AG08395 (cell line): ENCODE results near the gene MAPK12.

Experiments used
- DNase-seq: peaks from one replicate; pipeline ENCODE4 v3.0.0; 2012; ENCODE audit warnings: mixed read lengths, low spot score

MAPK12 gene

DNA sequence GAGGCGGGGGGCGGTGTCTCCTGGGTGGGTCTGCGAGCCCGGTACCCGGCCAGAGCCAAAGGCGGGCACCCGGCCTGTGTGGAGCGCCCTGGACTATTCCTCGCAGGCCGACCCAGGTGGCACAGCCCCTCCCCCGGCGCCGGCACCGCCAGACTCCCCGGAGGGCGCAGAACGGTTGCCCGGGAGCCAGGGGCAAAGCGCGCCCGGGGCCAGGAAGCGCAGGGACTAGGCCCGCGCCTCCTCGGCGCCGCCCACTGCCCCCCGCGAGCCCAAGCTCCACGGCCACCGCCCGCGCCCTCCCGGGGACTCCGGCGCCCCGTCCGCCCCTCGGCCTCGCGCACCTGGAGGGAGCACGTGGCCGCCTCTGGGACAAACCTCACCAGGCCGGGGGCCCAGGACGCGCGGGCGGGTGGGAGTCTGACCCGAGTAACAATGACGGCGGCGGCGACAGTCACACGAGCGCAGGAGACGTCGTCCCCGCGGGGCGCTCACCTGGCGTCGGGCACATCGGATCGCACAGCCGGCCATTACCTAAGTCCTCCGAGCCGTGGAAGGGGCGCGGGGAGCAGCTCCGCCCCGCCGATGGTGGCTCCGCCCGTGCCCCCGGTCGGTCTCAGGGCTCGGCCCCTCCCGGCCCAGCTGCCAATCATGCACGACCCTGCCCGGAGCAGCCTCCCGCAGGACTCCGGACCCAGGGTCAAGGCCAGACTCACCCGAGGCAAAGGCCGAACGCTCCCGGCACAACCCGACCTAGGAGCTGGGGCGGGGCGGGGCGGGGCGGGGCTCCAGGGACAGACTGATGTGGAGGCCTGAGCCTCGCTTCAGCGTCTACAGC, 38.5 kb upstream of the MAPK12 start:
- DNase-seq, result no peak

DNA sequence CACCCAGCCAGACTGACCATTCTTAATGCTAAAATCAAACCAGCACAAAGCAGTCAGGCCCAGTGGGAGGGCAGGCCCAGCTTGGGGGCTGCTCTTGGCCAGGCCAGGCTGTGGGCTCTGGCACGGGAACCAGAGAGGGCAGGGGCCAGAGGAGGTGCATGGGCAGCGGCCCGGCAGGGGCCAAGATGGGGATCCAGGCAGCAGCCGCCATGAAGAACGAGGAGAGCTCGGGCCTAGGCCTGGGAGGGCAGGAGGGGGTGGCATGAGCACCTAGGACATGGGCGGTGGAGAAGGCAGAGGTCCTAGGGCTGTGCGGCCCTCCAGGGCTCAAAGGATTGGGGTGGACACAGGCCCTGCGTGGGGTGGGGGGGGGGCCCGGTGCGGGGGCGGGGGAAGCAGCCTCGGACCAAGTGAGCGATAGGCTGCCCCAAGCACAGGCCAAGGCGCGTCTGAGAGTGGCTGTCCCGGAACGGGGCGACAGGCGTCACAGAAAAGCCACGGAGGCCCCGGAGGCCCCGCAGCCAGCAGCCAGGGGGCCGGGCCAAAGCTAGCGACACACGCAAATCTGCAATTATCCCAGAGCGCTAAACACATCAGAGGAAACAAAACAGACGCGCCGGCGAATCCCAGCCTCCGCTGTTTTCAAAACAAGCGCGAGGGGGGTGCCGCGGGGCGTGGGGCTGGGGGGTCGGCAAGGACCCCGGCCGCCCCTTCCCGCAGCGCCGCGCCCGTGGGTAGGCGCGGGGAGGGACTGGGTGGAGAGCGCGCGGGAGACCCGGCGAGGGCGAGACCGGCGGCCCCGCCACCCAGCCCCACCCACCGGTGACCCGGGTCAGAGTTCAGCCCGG, 37.7 kb upstream of the MAPK12 start:
- peak; percentile 57 for DNase-seq

DNA sequence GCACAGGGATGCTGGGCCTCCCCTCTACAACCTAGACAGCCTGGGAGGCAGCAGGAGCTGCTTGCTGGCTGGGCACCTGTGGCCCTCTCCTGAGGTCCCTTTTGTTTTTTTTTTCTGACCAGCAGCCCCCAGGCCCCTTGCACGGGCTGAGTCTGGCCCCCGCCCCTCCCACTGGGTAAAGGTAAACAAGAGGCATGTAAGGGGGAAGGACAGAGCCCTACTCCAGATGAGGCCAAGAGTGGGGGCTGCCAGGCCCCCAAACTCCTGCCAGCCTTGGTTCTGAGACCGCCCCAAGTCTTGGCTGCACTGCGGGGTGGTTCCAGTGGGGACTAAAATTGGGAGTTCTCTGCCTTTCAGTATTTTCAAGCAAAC, 36.8 kb upstream of the MAPK12 start:
- no peak for DNase-seq

DNA sequence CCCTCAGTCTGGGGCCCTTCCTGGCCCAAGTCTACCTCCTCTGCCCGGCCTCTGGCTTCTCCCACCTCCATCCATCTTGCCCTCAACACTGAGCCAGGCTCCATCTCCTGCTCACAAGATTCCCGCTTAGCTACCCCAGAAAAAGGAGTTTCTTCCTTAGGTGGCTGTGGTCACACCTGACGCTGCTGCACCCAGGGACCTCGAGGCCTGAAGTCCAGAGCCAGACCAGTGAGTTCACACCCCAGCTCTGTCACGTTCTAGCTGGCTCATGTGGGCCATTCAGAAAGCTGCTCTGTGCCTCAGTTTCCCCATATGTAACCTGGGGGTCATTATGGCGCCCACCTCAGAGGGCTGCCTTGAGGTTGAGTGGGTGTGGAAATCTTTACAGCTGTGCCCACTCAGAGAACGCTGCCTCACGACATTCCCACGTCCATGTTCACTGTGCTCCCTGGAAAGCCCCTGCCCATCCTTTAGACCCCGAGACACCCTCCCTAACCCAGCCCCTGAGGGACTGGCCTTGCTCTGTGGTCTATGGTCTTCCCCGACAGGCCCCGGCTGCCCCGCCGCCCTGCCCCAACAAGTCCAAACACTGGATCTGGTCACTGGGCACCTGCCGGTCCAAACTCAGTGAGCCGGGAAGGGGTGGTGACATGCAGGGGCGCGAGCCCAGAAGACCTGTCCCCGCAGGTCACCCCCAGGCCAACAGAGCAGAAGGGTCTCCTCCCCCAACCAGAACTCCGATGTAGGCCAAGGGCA, 36.2 kb upstream of the MAPK12 start:
- DNase-seq, result no peak

DNA sequence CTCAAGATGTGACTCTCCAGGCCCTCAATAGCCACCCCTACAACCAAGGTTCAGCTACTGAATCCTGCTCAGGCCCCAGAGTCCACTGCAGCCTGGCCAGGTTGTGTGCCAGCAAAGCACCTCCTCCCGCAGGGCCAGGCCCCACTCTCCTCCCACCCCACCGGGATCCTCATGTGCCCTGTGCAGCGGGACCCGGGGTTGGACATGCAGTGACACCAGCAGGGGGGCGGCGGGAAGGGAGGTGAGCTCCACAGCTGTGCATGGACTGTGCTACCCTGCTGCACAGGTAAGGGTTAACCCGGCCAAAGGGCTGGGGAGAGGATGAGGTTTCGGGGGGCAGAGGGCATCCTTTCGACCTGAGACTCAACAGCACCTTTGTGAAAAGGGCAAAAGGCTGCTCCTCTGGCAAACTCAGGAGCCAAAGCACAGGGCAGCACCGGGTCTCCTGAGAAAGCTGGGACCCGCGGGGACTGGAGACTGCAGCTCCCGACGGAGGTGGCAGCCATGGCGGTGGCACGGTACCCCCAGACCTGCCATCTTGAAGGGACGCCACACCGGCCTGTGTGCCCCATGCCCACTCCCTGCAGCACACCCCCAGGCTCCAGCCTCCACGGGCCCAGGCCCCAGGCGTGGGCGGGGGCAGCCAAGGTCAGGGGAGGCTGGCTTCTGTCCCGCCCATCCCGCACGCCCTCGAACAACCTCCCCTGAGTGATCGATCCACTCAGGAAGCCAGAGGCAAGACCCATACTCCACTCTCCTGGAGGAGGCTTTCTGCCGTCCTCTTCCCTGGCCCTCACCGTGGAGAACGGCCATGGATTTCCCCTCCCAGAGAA, 35.4 kb upstream of the MAPK12 start:
- DNase-seq, result no peak

DNA sequence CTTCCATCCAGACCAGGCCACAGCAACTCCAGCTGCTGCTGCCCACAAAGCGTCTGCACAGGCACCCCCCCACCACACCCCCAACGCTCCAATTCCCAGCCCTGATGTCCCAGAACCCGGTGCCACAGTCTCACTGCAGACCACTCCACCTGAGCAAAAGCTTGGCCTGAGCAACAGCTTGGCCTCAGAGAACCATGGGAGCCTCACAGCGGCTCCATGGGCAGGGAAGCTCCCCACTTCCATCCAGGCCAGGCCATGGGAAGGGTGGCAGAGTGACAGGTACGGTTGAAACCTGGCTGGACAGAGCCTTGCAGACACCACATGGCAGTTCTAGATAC, 32.8 kb upstream of the MAPK12 start:
- no peak for DNase-seq

DNA sequence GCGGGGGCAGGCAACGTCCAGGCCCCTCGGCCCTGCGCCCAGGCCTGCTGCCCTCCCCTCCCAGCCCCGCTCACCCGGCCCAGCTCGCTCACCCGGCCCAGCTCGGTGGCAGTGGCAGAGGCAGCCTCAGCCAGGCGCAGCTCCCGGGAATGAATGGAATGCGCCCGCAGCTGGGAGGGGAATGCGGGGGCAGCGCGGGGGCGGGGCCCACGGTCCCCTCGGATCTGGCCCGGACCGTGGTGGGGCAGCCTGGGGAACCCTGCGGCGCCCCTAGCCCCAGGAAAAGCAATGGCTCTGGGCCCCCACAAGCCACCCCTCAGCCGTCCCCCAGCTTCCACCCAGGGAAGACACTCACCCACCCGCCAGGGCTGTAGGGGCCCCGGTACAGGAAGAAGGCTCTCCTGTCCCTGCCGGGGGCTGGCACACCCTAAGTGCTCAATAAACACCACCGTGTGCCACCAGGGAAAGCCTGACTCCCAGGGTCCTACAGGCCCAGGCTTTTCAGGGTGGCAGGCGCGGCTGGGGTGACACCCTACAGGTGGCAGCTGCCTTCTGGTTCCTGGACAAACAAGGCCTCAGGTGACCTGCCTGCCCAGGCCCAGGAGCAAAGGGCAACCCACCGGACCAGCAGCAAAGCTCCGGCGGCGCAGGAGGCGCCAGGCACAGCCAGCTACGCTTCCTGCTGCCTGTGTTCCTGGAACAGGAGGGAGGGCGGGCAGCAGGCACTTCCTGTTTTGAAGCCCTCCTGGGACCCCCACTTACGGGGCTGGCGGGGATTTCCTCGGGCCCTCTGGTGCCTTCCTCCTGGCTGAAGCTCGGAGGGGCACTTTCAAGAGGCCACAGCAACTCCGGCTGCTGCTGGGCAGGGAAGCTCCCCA, 32.2 kb upstream of the MAPK12 start:
- DNase-seq, result peak; percentile 89

DNA sequence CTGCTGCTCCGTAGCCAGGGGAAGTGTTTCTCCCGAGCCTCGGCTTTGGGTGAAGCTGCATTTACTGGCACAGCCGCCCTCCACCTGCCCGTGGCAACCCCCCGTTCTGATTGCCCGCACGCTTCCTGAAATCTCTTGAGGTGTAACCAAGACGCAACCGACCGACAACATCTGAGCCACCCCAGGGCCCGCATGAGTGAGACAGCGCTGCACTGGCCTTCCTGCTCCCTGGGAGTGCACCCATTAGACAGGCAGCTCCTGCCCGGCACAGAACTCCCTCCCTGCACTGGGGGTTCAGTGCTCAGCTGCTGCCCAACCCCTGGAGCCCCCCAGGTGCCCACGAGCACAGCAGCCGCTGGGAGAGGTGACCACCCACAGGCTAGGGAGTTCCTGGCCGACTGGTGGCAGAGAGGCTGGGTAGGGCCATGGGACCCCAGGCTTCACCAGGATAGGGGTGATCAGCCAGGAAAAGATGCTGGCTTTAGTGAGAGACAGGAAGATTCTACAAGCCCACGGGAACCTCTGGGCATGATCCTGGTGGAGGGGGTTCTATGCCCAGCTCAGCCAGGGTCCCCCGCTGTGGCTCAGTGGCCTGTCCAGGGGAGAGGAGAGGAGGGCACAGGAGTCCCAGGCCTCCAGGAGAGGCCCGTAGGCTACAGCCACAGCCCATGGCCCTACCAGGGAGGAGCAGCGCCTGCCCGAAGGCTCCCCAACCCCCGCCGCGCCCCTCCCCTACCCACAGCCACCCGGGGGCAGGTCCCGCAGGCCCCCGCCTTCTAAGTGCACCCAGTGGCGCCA, 31.4 kb upstream of the MAPK12 start:
- no peak for DNase-seq

DNA sequence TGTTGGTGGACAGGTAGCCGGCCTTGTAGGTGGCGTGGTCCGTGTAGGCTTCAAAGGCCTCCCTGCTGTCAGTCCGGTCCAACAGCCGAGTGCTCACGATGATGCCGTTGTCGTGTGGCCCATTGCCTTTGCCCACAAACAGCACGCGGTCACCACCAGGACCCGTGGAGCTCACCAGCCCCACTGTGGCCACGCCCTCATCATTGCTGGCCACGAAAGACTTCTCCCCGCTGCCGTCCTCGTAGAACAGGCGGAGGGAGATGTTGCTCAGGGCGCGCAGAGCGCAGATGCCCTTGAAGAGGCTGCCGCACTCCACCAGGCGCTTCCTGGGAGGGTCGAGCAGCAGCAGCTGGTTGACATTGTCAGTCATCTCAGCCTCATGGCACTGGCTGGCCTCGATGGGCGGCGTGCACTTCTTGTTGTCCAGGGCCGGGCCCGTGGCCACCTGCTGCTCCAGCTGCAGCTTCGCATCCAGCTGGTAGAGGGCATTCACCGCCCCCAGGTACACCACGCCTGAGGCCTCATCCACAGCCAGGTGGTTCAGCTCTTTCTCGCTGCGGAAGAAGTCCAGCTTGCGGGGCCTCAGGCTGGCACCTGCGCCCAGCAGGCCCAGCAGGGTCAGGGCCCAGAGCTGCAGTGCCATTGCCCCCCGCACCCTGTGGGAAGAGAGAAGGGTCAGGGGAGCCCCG, 28.6 kb upstream of the MAPK12 start:
- no peak for DNase-seq

DNA sequence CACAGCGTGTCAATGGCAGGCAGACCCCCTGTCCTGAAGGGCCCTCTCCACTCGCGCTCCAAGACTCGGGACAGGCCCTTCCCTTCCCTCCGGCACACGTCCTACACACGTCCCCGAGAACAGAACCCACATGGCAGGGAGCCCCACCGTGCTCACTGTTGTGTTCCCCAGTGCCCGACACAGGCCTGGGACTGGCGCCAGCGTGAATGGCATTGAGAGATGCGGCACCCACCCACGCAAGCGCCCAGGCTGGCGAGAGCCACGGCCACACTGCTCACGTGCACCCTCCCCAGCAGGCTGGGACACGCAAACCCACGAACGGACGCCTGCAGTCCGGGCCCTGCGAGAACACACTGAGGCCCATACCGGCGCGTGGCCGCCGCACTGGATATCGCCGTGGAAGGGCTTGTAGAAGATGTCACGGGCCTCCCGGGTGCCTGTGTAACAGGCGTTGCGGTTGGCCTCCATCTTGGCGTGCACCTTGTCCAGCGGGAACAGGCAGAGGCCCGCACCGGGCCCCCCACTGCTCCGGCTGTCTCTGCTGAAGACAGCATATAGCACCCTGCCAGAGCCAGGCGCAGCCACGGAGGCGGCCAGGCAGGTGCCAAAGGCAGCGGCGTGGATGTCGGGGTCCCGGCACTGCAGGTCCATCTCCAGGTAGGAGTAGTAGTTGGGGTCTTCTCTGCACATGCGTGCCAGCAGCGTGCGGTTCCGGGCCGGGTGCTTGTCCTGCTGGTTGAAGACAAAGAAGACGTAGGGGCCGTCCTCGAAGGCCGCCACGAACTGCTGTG, 27.9 kb upstream of the MAPK12 start:
- no peak for DNase-seq

DNA sequence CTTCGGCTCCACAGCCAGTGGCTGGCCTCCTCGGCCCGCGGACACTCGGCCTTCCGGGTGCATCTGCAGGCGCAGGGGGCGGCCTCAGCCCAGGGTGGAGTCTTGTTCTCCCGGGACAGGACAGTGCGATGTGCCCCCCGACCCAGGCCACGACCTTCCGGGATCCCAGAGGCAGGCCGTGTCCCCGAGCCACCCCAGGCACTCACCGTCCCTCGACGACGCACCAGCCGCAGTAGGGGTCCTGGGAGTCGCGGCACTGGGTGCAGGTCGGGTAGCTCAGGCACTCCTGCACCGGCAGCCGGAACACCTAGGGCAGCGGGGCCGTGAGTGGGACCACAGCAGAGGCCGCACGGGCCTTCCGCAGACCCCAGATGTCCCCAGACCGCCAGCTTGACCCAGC, 26.2 kb upstream of the MAPK12 start:
- DNase-seq, result no peak

DNA sequence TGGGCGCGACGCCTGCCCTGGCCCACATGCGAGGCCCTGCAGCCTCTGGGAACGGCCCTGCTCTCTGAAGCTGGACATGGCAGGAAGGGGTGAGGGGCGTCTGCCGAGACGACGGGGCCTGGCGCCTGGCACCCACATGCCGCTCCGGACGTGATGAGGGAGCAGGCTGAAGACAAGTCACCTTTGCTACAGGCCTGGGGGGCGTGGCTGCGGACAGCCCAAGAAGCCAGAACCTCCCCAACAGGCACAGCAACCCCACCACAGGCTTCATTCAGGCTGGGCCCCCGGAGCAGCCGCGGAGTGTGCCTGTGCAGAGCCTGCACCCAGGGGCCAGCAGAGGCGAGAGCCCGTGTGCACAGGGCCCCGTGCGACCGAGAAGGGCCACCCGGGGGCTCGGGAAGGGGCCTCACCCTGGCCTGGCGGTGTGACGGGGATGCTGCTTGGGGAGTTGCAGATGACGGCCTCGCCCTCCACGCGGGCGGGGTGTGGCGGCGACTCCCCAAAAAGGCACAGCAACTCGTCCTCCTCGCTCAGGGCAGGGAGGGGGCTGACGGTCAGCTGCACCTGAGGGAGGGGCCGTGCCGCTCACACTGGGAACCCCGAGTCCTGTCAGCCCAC, 25.3 kb upstream of the MAPK12 start:
- no peak for DNase-seq

DNA sequence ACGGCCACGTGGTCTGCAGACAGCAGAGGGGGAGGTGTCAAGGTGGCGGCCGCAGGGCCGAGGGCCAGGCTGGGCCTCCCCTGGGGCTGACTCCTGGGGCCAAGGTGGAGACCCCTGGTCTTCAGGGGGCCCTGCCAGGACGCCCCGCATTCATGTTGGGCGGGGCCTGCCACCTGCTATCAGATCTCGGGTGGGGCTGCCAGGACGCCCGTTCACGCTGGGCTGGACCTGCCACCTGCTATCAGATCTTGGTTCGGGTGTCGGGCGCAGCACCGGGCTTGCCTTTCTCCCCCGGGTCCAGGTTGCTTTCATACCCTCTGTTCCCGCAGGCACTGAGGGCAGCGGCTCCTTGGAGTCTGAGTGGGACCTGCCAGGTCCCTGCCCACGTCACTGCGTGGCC, 24.8 kb upstream of the MAPK12 start:
- DNase-seq, result no peak

DNA sequence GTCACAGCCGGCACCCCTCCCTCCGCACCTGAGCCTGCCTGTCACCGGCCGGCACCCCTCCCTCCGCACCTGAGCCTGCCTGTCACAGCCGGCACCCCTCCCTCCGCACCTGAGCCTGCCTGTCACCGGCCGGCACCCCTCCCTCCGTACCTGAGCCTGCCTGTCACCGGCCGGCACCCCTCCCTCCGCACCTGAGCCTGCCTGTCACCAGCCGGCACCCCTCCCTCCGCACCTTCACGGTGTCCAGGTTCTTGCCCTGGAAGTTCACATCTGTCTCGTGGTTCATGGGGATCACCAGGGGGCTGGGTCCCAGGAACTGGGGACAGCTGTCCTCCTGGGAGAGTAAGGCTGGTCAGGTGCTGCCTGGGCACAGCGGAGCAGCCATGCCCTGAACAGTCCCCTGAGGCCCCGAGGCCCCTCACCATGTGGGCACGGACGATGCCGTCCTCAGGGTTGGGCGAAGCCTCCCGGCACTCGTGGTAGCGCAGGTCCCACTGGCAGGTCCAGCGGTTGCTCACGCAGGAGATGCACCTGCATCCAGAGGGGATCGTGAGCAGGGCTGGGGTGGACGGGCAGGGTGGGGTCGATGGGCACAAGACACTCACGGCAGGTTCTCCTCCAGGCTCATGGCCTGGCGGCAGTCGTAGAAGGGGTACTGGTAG, 24.2 kb upstream of the MAPK12 start:
- no peak for DNase-seq

DNA sequence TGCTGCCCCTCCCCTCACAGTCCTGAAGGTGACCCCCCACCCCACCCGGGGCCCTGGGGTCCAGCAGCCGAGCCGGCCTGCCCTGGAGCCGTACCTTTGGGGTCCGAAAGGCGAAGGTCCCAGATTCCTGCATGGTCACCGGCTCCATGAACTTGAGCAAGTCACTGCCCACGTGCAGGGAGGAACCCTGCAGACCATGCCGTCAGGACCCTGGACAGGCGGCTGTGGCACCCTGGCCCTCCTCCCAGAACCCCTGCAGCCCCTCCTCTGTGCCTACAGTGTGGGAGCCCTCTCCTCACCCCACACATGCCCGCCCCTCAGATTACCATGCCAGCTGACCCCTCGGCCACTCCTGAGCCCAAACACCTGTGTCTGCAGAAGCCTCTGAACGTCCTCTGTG, 23.0 kb upstream of the MAPK12 start:
- no peak for DNase-seq

DNA sequence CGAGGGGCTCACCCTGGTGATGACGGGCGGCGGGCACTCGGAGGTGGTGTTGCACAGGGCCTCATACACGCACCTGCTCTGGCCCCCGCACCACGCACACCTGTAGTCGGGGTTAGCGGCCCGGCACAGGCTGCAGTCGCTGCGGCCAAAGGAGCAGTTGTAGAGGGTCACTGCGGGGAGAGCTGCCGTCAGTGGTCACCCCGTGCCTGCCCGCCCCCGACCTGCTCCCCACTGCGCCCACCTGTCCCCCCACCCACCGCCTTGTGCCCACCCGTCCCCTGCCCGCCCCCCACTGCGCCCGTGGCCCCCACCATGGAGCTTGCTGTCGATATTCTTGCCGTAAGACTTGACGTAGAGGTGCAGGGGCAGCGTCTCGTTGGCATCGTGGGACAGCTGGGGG, 22.3 kb upstream of the MAPK12 start:
- no peak for DNase-seq

DNA sequence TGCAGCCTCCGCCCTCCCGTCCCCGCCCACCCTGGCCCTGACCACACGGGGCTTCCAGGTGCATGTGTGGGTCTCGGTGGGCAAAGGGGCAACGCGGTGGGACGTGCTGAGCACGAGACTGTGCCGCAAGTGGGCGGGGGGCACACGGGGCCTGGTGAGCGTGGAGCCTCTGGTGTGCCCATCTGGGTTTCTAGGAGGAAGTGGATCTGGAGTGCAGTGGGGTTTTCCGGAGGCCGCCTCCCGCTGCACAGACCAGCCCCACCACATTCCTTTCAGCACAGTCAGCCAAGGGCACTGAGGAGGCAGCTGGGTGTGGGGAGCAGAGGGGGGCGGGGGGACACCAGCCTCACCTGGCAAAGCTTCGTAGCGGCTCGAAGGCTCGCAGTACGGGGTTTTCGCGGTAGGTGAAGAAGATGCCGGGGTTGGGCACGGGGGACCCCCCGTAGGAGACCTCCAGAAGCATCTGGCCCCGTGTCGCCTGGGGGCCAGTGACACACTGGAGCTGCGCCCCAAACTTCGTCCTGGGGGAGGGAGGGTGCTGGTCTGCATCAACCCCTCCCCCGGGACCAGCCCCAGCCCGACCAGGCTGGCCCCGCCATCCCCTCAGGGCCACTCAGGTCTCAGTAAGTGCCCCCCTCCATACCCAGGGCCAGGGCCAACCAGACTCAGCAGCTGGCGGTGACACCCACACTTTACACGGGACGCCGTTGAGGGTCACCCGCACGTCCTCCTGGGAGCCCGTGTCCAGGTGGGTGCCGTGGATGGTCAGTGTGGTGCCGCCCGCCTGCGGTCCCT, 21.1 kb upstream of the MAPK12 start:
- DNase-seq, result peak; percentile 77
